Ishikawa (cell line): ENCODE data around the gene DHDH.

Experiments used
- CEBPB ChIP-seq: IDR thresholded peaks from 2 replicates; pipeline ENCODE4 v1.6.1; 2012
- CREB1 ChIP-seq: IDR thresholded peaks from 2 replicates; pipeline ENCODE4 v1.6.1; 2012; ENCODE audit warnings: low read depth
- EGR1 ChIP-seq: IDR thresholded peaks from 2 replicates; pipeline ENCODE4 v1.6.1; 2012
- EP300 ChIP-seq: IDR thresholded peaks from 2 replicates; pipeline ENCODE4 v1.6.1; 2012; ENCODE audit warnings: borderline replicate concordance
- FOXM1 ChIP-seq: IDR thresholded peaks from 2 replicates; pipeline ENCODE4 v1.6.1; 2012; ENCODE audit warnings: low read depth, borderline replicate concordance
- MAX ChIP-seq: IDR thresholded peaks from 2 replicates; pipeline ENCODE4 v1.6.1; 2012
- NFIC ChIP-seq: IDR thresholded peaks from 2 replicates; pipeline ENCODE4 v1.6.1; 2012
- RAD21 ChIP-seq: IDR thresholded peaks from 2 replicates; pipeline ENCODE4 v1.6.1; 2012; ENCODE audit warnings: low read depth
- TAF1 ChIP-seq: IDR thresholded peaks from 2 replicates; pipeline ENCODE4 v1.6.1; 2012; ENCODE audit warnings: low read depth, mild to moderate bottlenecking
- TCF12 ChIP-seq: IDR thresholded peaks from 2 replicates; pipeline ENCODE4 v1.6.1; 2012; ENCODE audit warnings: low read depth
- TEAD4 ChIP-seq: IDR thresholded peaks from 2 replicates; pipeline ENCODE4 v1.6.1; 2012
- USF1 ChIP-seq: IDR thresholded peaks from 2 replicates; pipeline ENCODE4 v1.6.1; 2012
- YY1 ChIP-seq: IDR thresholded peaks from 2 replicates; pipeline ENCODE4 v1.6.1; 2012; ENCODE audit warnings: low read depth
- ZBTB7A ChIP-seq: IDR thresholded peaks from 2 replicates; pipeline ENCODE4 v1.6.1; 2012; ENCODE audit warnings: low read depth
- TF ChIP-seq, protein P1 (sequence below): IDR thresholded peaks from 2 replicates; pipeline ENCODE4 v1.6.1; 2012; ENCODE audit warnings: low read depth, mild to moderate bottlenecking

Gene DHDH

GRCh38 chr19:48991873-48992580, 58.5 kb downstream of the DHDH start:
- TF ChIP-seq ZBTB7A, result no peak
- no peak for TF ChIP-seq NFIC
- no peak for TF ChIP-seq TCF12
- no peak for TF ChIP-seq RAD21

GRCh38 chr19:48992581-48993174, 59.2 kb downstream of the DHDH start:
- TF ChIP-seq FOXM1 (no peak), USF1 (no peak), TCF12 (no peak), CEBPB (no peak), YY1 (no peak), EP300 (no peak), MAX (no peak)

GRCh38 chr19:48993175-48994034, 59.9 kb downstream of the DHDH start, which contains the start of the genes GYS1 and RUVBL2:
Gene GYS1, minus strand, starts transcription at chr19:48993309. Its CDS starts 197 bp downstream, at chr19:48993112.
Gene RUVBL2, plus strand, starts transcription at chr19:48993887. Its CDS starts 25 bp downstream, at chr19:48993912.
- TF ChIP-seq ZBTB7A (peak; percentile 86), TAF1 (peak; percentile 85), RAD21 (peak; percentile 10; the same call in 1 of the 2 replicates), MAX (peak; percentile 82), EP300 (no peak), NFIC (no peak), TEAD4 (no peak), YY1 (peak; percentile 91), CEBPB (peak; percentile 83), CREB1 (peak; percentile 50; the same call in 1 of the 2 replicates), FOXM1 (no peak), USF1 (no peak), EGR1 (peak; percentile 34; the same call in 1 of the 2 replicates), TCF12 (no peak)
- TF ChIP-seq, protein P1, sequence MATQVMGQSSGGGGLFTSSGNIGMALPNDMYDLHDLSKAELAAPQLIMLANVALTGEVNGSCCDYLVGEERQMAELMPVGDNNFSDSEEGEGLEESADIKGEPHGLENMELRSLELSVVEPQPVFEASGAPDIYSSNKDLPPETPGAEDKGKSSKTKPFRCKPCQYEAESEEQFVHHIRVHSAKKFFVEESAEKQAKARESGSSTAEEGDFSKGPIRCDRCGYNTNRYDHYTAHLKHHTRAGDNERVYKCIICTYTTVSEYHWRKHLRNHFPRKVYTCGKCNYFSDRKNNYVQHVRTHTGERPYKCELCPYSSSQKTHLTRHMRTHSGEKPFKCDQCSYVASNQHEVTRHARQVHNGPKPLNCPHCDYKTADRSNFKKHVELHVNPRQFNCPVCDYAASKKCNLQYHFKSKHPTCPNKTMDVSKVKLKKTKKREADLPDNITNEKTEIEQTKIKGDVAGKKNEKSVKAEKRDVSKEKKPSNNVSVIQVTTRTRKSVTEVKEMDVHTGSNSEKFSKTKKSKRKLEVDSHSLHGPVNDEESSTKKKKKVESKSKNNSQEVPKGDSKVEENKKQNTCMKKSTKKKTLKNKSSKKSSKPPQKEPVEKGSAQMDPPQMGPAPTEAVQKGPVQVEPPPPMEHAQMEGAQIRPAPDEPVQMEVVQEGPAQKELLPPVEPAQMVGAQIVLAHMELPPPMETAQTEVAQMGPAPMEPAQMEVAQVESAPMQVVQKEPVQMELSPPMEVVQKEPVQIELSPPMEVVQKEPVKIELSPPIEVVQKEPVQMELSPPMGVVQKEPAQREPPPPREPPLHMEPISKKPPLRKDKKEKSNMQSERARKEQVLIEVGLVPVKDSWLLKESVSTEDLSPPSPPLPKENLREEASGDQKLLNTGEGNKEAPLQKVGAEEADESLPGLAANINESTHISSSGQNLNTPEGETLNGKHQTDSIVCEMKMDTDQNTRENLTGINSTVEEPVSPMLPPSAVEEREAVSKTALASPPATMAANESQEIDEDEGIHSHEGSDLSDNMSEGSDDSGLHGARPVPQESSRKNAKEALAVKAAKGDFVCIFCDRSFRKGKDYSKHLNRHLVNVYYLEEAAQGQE, result no peak

DNA sequence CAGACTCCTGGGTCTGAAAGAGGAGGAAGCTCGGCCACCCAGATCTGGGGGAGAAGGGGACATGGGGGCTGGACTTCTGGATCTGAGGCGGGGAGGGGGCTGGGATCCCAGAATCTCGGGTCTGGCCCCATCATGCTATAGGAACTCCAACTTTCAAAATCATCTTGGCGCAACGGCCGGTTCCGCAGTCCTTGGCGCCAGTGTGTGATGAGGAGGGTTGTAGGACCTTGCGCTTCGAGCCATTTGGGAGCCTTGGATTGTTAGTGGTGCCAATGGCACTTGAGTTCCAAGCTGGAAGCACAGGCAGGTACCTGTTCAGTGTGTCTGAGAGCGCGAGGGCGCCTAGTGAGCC, 60.5 kb downstream of the DHDH start:
- TF ChIP-seq USF1, result no peak
- no peak for TF ChIP-seq RAD21
- no peak for TF ChIP-seq MAX
- TF ChIP-seq NFIC, result no peak
- no peak for TF ChIP-seq ZBTB7A
